ENCODE measurements around the gene ABCB9. TPM values are rescaled to one million over a fixed set of nuclear protein-coding genes. Genes with fewer than 3 reads are reported as not detected.

The ABCB9 gene
- total RNA-seq, 1 experiment from 2014 or later: 14.7 TPM

GRCh38 chr12:122927756-122928403 is 38.4 kb downstream of the ABCB9 start:
- Histone ChIP-seq H3K9ac (ENCODE audit: low read length) (no peak overlapping the region), H3K4me3 (replicated peaks in 1 of 2; ENCODE audit: low read depth in 1 of 2, low read length in 2 of 2) (no peak overlapping the region), H2AFZ (ENCODE audit: low read depth, low read length, poor library complexity, severe bottlenecking) (no peak overlapping the region), H3K79me2 (ENCODE audit: insufficient read depth, low read length) (no peaks in the 10 kb centered on the region), H3K9me2 (ENCODE audit: insufficient read depth) (no peaks in the 10 kb centered on the region), H3K36me3 (ENCODE audit: control insufficient read depth in 1 of 2, insufficient read depth in 2 of 2, low read length in 2 of 2) (no peaks in the 10 kb centered on the region), H3K27ac (ENCODE audit: low read depth, low read length) (no peak overlapping the region), H3K4me2 (ENCODE audit: low read length) (no peak overlapping the region), H3K27me3 (ENCODE audit: insufficient read depth, low read length) (no peaks in the 10 kb centered on the region), H3K4me1 (ENCODE audit: control insufficient read depth in 1 of 2, insufficient read depth in 2 of 2, low read length in 2 of 2) (peaks cover 20 to 34% of the 10 kb centered on the region in 2 experiments), H3K9me3 (ENCODE audit: control insufficient read depth in 1 of 2, insufficient read depth in 1 of 2, low read depth in 1 of 2, low read length in 2 of 2) (no peaks in the 10 kb centered on the region), H4K20me1 (ENCODE audit: insufficient read depth) (no peaks in the 10 kb centered on the region)
- RAD21 ChIA-PET (ENCODE audit: low non-redundant PET in 1 of 2, low total read pairs in 2 of 2, uncharacterized antibody in 2 of 2, unreplicated experiment in 2 of 2): interaction anchor here in 1 of 2 experiments (0.7 kb wide), 1 partner anchor 272 kb away, joined by 3 read pairs; no protein-coding TSS in a partner anchor
- DNase-seq (ENCODE audit: low read depth, low spot score) (no peak), ATAC-seq (no peak)
- CTCF ChIA-PET: no interaction called here
- TF ChIP-seq SIN3A (IDR thresholded peaks at IDR 0.05; ENCODE audit: low read depth): no peak
- TF ChIP-seq EGR1 (IDR thresholded peaks at IDR 0.05; ENCODE audit: low read depth): no peak
- no peak for TF ChIP-seq ELF1 (IDR thresholded peaks at IDR 0.05; ENCODE audit: borderline replicate concordance, low read depth)
- no peak for TF ChIP-seq EZH2phosphoT487 (IDR thresholded peaks at IDR 0.05; ENCODE audit: borderline replicate concordance)
- no peak for TF ChIP-seq ZBTB33 (IDR thresholded peaks at IDR 0.05; ENCODE audit: extremely low read depth, insufficient replicate concordance, low read length)
- no peak for TF ChIP-seq CTCF (IDR thresholded peaks at IDR 0.05 in 2 of 3, conservative IDR thresholded peaks at IDR 0.05 in 1 of 3; ENCODE audit: borderline replicate concordance in 1 of 3, insufficient read depth in 1 of 3, low read depth in 2 of 3, low read length in 2 of 3)
- no peak for TF ChIP-seq ZFX (IDR thresholded peaks at IDR 0.05)
- TF ChIP-seq POLR2A (IDR thresholded peaks at IDR 0.05; ENCODE audit: borderline replicate concordance, extremely low read depth, insufficient read depth, insufficient read length): no peak
- TF ChIP-seq CBX3 (IDR thresholded peaks at IDR 0.05; ENCODE audit: low read depth): no peak
- TF ChIP-seq POLR2AphosphoS5 (IDR thresholded peaks at IDR 0.05; ENCODE audit: low read depth, low read length): no peak
- TF ChIP-seq SP1 (IDR thresholded peaks at IDR 0.05; ENCODE audit: low read depth): no peak
- TF ChIP-seq REST (IDR thresholded peaks at IDR 0.05; ENCODE audit: low read depth): no peak
- no peak for TF ChIP-seq YY1 (IDR thresholded peaks at IDR 0.05; ENCODE audit: extremely low read depth, insufficient replicate concordance, low read depth, low read length)
- TF ChIP-seq TCF7L2 (IDR thresholded peaks at IDR 0.05; ENCODE audit: borderline replicate concordance, extremely low read depth, insufficient read depth, insufficient read length): no peak
- TF ChIP-seq CEBPB (IDR thresholded peaks at IDR 0.05; ENCODE audit: low read depth): no peak
- no peak for TF ChIP-seq SRF (IDR thresholded peaks at IDR 0.05; ENCODE audit: low read depth)
- TF ChIP-seq MAX (IDR thresholded peaks at IDR 0.05): no peak
- TF ChIP-seq JUND (IDR thresholded peaks at IDR 0.05): no peak
- intact Hi-C loops (cut with micrococcal nuclease): no loop called here
- POLR2A ChIA-PET: interaction anchor here (0.7 kb wide), 1 partner anchor 40 kb away, joined by 3 read pairs; no protein-coding TSS in a partner anchor
- BruUV-seq (replicated peaks): no TSS peak

Measured in HCT116 (cell line).